Neural progenitor cell (in vitro differentiated cells): ENCODE measurements around the gene EZR. TPM values are rescaled to one million over a fixed set of nuclear protein-coding genes. Genes with fewer than 3 reads are reported as not detected.

Experiments
- DNase-seq: peaks from one replicate; pipeline ENCODE4 v3.0.0-alpha.2; 2016; ENCODE audit warnings: low spot score
- H2AFZ ChIP-seq: fragments of 200-600 bp; sonication (generic); replicated peaks from 2 replicates; pipeline ENCODE4 v1.6.1; 2016; ENCODE audit warnings: antibody characterized with exemption
- H3F3A ChIP-seq: fragments of 200-600 bp; sonication (generic); 2 replicates; pipeline ENCODE4 v1.6.1; 2016; ENCODE audit warnings: antibody characterized with exemption, low read depth
- H3K27ac ChIP-seq: fragments of 200-600 bp; sonication (generic); 2 replicates; pipeline ENCODE4 v1.5.1; 2016; ENCODE audit warnings: mild to moderate bottlenecking
- H3K27me3 ChIP-seq: fragments of 200-600 bp; sonication (generic); 2 replicates; pipeline ENCODE4 v1.6.1; 2016; ENCODE audit warnings: mild to moderate bottlenecking, moderate library complexity
- H3K36me3 ChIP-seq: fragments of 200-600 bp; sonication (generic); 2 replicates; pipeline ENCODE4 v1.5.1; 2016
- H3K4me1 ChIP-seq: fragments of 200-600 bp; sonication (generic); 2 replicates; pipeline ENCODE4 v1.6.1; 2016; ENCODE audit warnings: mixed run types
- H3K4me2 ChIP-seq: fragments of 200-600 bp; sonication (generic); 2 replicates; pipeline ENCODE4 v1.6.1; 2016
- H3K4me3 ChIP-seq: fragments of 200-600 bp; sonication (generic); 2 replicates; pipeline ENCODE4 v1.5.1; 2016
- H3K79me2 ChIP-seq: fragments of 200-600 bp; sonication (generic); 2 replicates; pipeline ENCODE4 v1.6.1; 2016; ENCODE audit warnings: low read depth
- H3K9ac ChIP-seq: fragments of 200-600 bp; sonication (generic); 2 replicates; pipeline ENCODE4 v1.6.1; 2016
- H3K9me3 ChIP-seq: fragments of 200-600 bp; sonication (generic); 2 replicates; pipeline ENCODE4 v1.5.1; 2016; ENCODE audit warnings: low read depth
- H4K20me1 ChIP-seq: fragments of 200-600 bp; sonication (generic); 2 replicates; pipeline ENCODE4 v1.6.1; 2016; ENCODE audit warnings: low read depth
- H3K27ac Mint-ChIP-seq: 3 replicates; pipeline ENCODE4 v1.8.0; 2021; ENCODE audit warnings: mixed read lengths
- H3K27me3 Mint-ChIP-seq: 2 replicates; pipeline ENCODE4 v1.8.0; 2022; ENCODE audit warnings: low read depth, mild to moderate bottlenecking, inconsistent platforms, moderate library complexity, mixed read lengths; ENCODE audit not compliant: insufficient read depth
- H3K36me3 Mint-ChIP-seq: 3 replicates; pipeline ENCODE4 v1.8.0; 2021; ENCODE audit warnings: mixed read lengths
- H3K4me1 Mint-ChIP-seq: 3 replicates; pipeline ENCODE4 v1.8.0; 2021; ENCODE audit warnings: mixed read lengths
- H3K4me3 Mint-ChIP-seq: 3 replicates; pipeline ENCODE4 v1.8.0; 2021; ENCODE audit warnings: mild to moderate bottlenecking, moderate library complexity, mixed read lengths
- H3K9me3 Mint-ChIP-seq: 3 replicates; pipeline ENCODE4 v1.8.0; 2020; ENCODE audit warnings: mixed read lengths
- EZH2 ChIP-seq: fragments of 200-600 bp; sonication (generic); IDR thresholded peaks from 2 replicates; pipeline ENCODE4 v1.6.1; 2017; ENCODE audit warnings: antibody characterized with exemption, mild to moderate bottlenecking, moderate library complexity
- EZH2phosphoT487 ChIP-seq: fragments of 200-600 bp; sonication (generic); IDR thresholded peaks from 2 replicates; pipeline ENCODE4 v1.6.1; 2017; ENCODE audit warnings: antibody characterized with exemption
- total RNA-seq: library from RNA; depleted of rRNA; stranded (reverse); fragments of >200 nt; gene quantifications from 2 replicates; pipeline ENCODE4 v1.2.3, GENCODE V29; 2015; ENCODE audit warnings: low replicate concordance
- TF ChIP-seq, protein P1 (sequence below): fragments of 200-600 bp; sonication (generic); IDR thresholded peaks from 2 replicates; pipeline ENCODE4 v1.5.1; 2017; ENCODE audit warnings: antibody characterized with exemption, mild to moderate bottlenecking

EZR gene
- total RNA-seq, 1 donor from 2014 or later: 52.0 TPM

GRCh38 chr6:158783167-158783450, 36.1 kb downstream of the EZR start:
- Histone ChIP-seq H3K9me3 (no peaks in the 10 kb centered on the region), H3F3A (no peaks in the 10 kb centered on the region), H3K27me3 (no peaks in the 10 kb centered on the region), H3K27ac (no peak overlapping the region), H3K9ac (no peak overlapping the region), H2AFZ (no peak overlapping the region), H3K4me2 (no peak overlapping the region), H3K4me1 (no peaks in the 10 kb centered on the region), H3K36me3 (no peaks in the 10 kb centered on the region), H4K20me1 (peaks cover 4% of the 10 kb centered on the region), H3K79me2 (peaks cover 10% of the 10 kb centered on the region), H3K4me3 (no peak overlapping the region)
- TF ChIP-seq EZH2phosphoT487: no peak
- TF ChIP-seq EZH2: no peak
- TF ChIP-seq, protein P1, sequence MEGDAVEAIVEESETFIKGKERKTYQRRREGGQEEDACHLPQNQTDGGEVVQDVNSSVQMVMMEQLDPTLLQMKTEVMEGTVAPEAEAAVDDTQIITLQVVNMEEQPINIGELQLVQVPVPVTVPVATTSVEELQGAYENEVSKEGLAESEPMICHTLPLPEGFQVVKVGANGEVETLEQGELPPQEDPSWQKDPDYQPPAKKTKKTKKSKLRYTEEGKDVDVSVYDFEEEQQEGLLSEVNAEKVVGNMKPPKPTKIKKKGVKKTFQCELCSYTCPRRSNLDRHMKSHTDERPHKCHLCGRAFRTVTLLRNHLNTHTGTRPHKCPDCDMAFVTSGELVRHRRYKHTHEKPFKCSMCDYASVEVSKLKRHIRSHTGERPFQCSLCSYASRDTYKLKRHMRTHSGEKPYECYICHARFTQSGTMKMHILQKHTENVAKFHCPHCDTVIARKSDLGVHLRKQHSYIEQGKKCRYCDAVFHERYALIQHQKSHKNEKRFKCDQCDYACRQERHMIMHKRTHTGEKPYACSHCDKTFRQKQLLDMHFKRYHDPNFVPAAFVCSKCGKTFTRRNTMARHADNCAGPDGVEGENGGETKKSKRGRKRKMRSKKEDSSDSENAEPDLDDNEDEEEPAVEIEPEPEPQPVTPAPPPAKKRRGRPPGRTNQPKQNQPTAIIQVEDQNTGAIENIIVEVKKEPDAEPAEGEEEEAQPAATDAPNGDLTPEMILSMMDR: no peak
- Mint-ChIP-seq H3K4me1 (no peaks in the 10 kb centered on the region), H3K27me3 (no peaks in the 10 kb centered on the region), H3K27ac (no peak overlapping the region), H3K4me3 (no peak overlapping the region), H3K9me3 (no peaks in the 10 kb centered on the region), H3K36me3 (peaks cover 55% of the 10 kb centered on the region)
- no peak for DNase-seq

GRCh38 chr6:158782432-158783166, 36.6 kb downstream of the EZR start:
- peaks cover 4% of the 10 kb centered on the region for H4K20me1 ChIP-seq
- H3K36me3 ChIP-seq: no peaks in the 10 kb centered on the region
- no peak overlapping the region for H3K4me2 ChIP-seq
- H3K9ac ChIP-seq: no peak overlapping the region
- H3K27ac Mint-ChIP-seq: no peak overlapping the region
- peaks cover 57% of the 10 kb centered on the region for H3K36me3 Mint-ChIP-seq
- H3K4me1 ChIP-seq: no peaks in the 10 kb centered on the region
- DNase-seq: no peak
- no peak overlapping the region for H3K4me3 ChIP-seq
- H3K79me2 ChIP-seq: peaks cover 9% of the 10 kb centered on the region
- H3F3A ChIP-seq: no peaks in the 10 kb centered on the region
- H3K9me3 Mint-ChIP-seq: no peaks in the 10 kb centered on the region
- no peak overlapping the region for H2AFZ ChIP-seq
- TF ChIP-seq, protein P1: no peak
- TF ChIP-seq EZH2phosphoT487: no peak
- no peak for TF ChIP-seq EZH2
- no peaks in the 10 kb centered on the region for H3K27me3 Mint-ChIP-seq
- no peaks in the 10 kb centered on the region for H3K27me3 ChIP-seq
- H3K27ac ChIP-seq: no peak overlapping the region
- no peak overlapping the region for H3K4me3 Mint-ChIP-seq
- no peaks in the 10 kb centered on the region for H3K9me3 ChIP-seq
- no peaks in the 10 kb centered on the region for H3K4me1 Mint-ChIP-seq

DNA sequence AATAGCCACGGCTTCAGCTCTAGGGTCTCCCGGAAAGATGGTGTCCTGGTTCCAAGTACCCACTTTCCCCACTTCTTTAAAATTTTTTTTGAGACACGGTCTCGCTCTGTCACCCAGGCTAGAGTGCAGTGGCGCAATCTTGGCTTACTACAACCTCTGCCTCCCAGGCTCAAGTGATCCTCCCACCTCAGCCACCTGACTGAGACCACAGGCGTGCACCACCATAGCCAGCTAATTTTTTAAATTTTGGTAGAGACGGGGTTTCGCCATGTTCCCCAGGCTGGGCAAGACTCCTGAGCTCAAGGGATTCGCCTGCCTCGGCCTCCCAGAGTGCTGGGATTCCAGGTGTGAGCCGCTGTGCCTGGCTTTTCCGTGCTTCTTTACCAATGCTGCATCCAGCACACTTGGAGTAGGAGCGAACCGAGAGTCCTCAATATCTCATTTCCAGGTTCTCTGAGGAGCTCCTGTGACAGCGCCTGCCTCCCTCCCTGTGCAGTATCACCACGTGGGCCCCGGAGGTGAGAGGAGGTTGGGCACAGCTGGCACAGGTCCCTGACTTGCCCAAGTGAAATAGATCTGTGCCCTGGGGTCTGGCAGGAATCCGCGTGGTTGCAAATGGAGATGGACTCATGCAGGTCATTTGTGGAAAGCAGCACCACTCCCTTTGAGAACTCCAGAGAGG, 37.3 kb downstream of the EZR start:
- Mint-ChIP-seq H3K4me1 (no peaks in the 10 kb centered on the region), H3K27ac (peak overlapping the region; percentile 60), H3K27me3 (no peaks in the 10 kb centered on the region), H3K36me3 (peaks cover 61% of the 10 kb centered on the region), H3K4me3 (no peak overlapping the region), H3K9me3 (no peaks in the 10 kb centered on the region)
- Histone ChIP-seq H2AFZ (no peak overlapping the region), H3K9ac (no peak overlapping the region), H3K79me2 (peaks cover 9% of the 10 kb centered on the region), H3K4me2 (no peak overlapping the region), H3K4me1 (no peaks in the 10 kb centered on the region), H3K4me3 (no peak overlapping the region), H4K20me1 (peaks cover 4% of the 10 kb centered on the region), H3K27me3 (no peaks in the 10 kb centered on the region), H3F3A (no peaks in the 10 kb centered on the region), H3K9me3 (no peaks in the 10 kb centered on the region), H3K36me3 (no peaks in the 10 kb centered on the region), H3K27ac (no peak overlapping the region)
- no peak for TF ChIP-seq EZH2phosphoT487
- no peak for TF ChIP-seq EZH2
- TF ChIP-seq, protein P1: no peak
- no peak for DNase-seq
